SK-N-MC (cell line): Measurements from ENCODE around the gene CSNK2B.

Source experiments
- EZH2 ChIP-seq: fragments of 200-600 bp; sonication (generic); IDR thresholded peaks from one replicate; pipeline ENCODE4 v1.6.1; 2017; ENCODE audit warnings: antibody characterized with exemption
- POLR2AphosphoS5 ChIP-seq: IDR thresholded peaks from 2 replicates; pipeline ENCODE4 v1.6.1; 2012; ENCODE audit warnings: mild to moderate bottlenecking, low read depth, low read length, borderline replicate concordance

- TF ChIP-seq POLR2AphosphoS5 (no peak), EZH2 (no peak)
Observed at GRCh38 chr6:31702405-31702818, 36.5 kb downstream of the CSNK2B start.
